H9 (cell line): ENCODE results near the gene SRL. TPM values are rescaled to one million over a fixed set of nuclear protein-coding genes. Genes with fewer than 3 reads are reported as not detected.

Experiments used
- DNase-seq: peaks from one replicate; pipeline ENCODE4 v3.0.0-alpha.2; 2017
- H2AFZ ChIP-seq: one replicate; pipeline ENCODE4 v1.6.1; 2013; ENCODE audit warnings: mild to moderate bottlenecking, low read length, control low read depth, moderate library complexity
- H2AK5ac ChIP-seq: 2 replicates; pipeline ENCODE4 v1.6.1; 2013; ENCODE audit warnings: low read length, control low read depth, mixed read lengths; ENCODE audit not compliant: insufficient read length
- H2BK120ac ChIP-seq: one replicate; pipeline ENCODE4 v1.6.1; 2013; ENCODE audit warnings: low read depth, mild to moderate bottlenecking, low read length, control low read depth, inconsistent platforms; ENCODE audit not compliant: poor library complexity, severe bottlenecking
- H2BK12ac ChIP-seq: 2 replicates; pipeline ENCODE4 v1.6.1; 2013; ENCODE audit warnings: low read length, control low read depth, mixed read lengths, low read depth; ENCODE audit not compliant: insufficient read length
- H2BK15ac ChIP-seq: 2 replicates; pipeline ENCODE4 v1.6.1; 2013; ENCODE audit warnings: low read depth, low read length, control low read depth
- H2BK20ac ChIP-seq: one replicate; pipeline ENCODE4 v1.6.1; 2013; ENCODE audit warnings: low read depth, mild to moderate bottlenecking, low read length, control low read depth, inconsistent platforms; ENCODE audit not compliant: poor library complexity, severe bottlenecking
- H2BK5ac ChIP-seq: 2 replicates; pipeline ENCODE4 v1.6.1; 2013; ENCODE audit warnings: low read length, control low read depth, mixed read lengths; ENCODE audit not compliant: insufficient read length
- H3K14ac ChIP-seq: 2 replicates; pipeline ENCODE4 v1.6.1; 2013; ENCODE audit warnings: low read length, control low read depth; ENCODE audit not compliant: insufficient read depth
- H3K18ac ChIP-seq: 2 replicates; pipeline ENCODE4 v1.6.1; 2013; ENCODE audit warnings: low read depth, mild to moderate bottlenecking, mixed read lengths, low read length, control low read depth; ENCODE audit not compliant: insufficient read length
- H3K23ac ChIP-seq: 2 replicates; pipeline ENCODE4 v1.6.1; 2013; ENCODE audit warnings: low read length, control low read depth, mixed read lengths, low read depth; ENCODE audit not compliant: insufficient read length
- H3K23me2 ChIP-seq: 2 replicates; pipeline ENCODE4 v1.6.1; 2013; ENCODE audit warnings: low read depth, mild to moderate bottlenecking, mixed read lengths, low read length, control low read depth; ENCODE audit not compliant: insufficient read length, poor library complexity, severe bottlenecking
- H3K27ac ChIP-seq: 2 replicates; pipeline ENCODE4 v1.5.1; 2013; ENCODE audit warnings: low read length, control low read depth, mixed read lengths, low read depth; ENCODE audit not compliant: insufficient read length
- H3K27me3 ChIP-seq: 2 replicates; pipeline ENCODE4 v1.6.1; 2013; ENCODE audit warnings: low read length, control low read depth, inconsistent platforms; ENCODE audit not compliant: insufficient read depth
- H3K4ac ChIP-seq: 2 replicates; pipeline ENCODE4 v1.6.1; 2013; ENCODE audit warnings: low read depth, mild to moderate bottlenecking, control low read depth, inconsistent platforms, low read length, moderate library complexity
- H3K4me1 ChIP-seq: 2 replicates; pipeline ENCODE4 v1.6.1; 2013; ENCODE audit warnings: low read length, control low read depth, inconsistent platforms; ENCODE audit not compliant: insufficient read depth
- H3K4me2 ChIP-seq: 2 replicates; pipeline ENCODE4 v1.6.1; 2013; ENCODE audit warnings: low read length, control low read depth, mixed read lengths; ENCODE audit not compliant: insufficient read length, insufficient read depth
- H3K56ac ChIP-seq: 2 replicates; pipeline ENCODE4 v1.6.1; 2013; ENCODE audit warnings: low read depth, mild to moderate bottlenecking, mixed read lengths, low read length, control low read depth; ENCODE audit not compliant: insufficient read length
- H3K79me1 ChIP-seq: 2 replicates; pipeline ENCODE4 v1.6.1; 2013; ENCODE audit warnings: low read depth, mild to moderate bottlenecking, moderate library complexity, low read length, control low read depth, inconsistent platforms; ENCODE audit not compliant: insufficient read depth, poor library complexity, severe bottlenecking
- H3K79me2 ChIP-seq: 2 replicates; pipeline ENCODE4 v1.6.1; 2013; ENCODE audit warnings: low read length, control low read depth, inconsistent platforms; ENCODE audit not compliant: insufficient read depth
- H3K9ac ChIP-seq: 2 replicates; pipeline ENCODE4 v1.6.1; 2013; ENCODE audit warnings: low read length, control low read depth, mixed read lengths; ENCODE audit not compliant: insufficient read length; ENCODE audit errors: extremely low read depth
- H3K9me3 ChIP-seq: one replicate; pipeline ENCODE4 v1.6.1; 2013; ENCODE audit warnings: low read depth, low read length, inconsistent platforms; ENCODE audit not compliant: control insufficient read depth
- H3T11ph ChIP-seq: one replicate; pipeline ENCODE4 v1.6.1; 2013; ENCODE audit warnings: mild to moderate bottlenecking, low read length, control low read depth, inconsistent platforms
- H4K20me1 ChIP-seq: one replicate; pipeline ENCODE4 v1.6.1; 2013; ENCODE audit not compliant: control insufficient read depth, insufficient read length, insufficient read depth
- H4K5ac ChIP-seq: 2 replicates; pipeline ENCODE4 v1.6.1; 2013; ENCODE audit warnings: low read depth, mild to moderate bottlenecking, mixed read lengths, low read length, control low read depth; ENCODE audit not compliant: insufficient read length
- H4K8ac ChIP-seq: replicated peaks from 2 replicates; pipeline ENCODE4 v1.6.1; 2013; ENCODE audit warnings: low read length, control low read depth, mixed read lengths, low read depth; ENCODE audit not compliant: insufficient read length
- H4K91ac ChIP-seq: 2 replicates; pipeline ENCODE4 v1.6.1; 2013; ENCODE audit warnings: low read depth, mild to moderate bottlenecking, moderate library complexity, mixed read lengths, low read length, control low read depth; ENCODE audit not compliant: insufficient read length
- H3K27ac Mint-ChIP-seq, 3 experiments: 2 replicates in 2 of 3; 3 replicates in 1 of 3; pipeline ENCODE4 v1.8.0; 2020 to 2021; ENCODE audit warnings: mixed read lengths in 3 of 3, mild to moderate bottlenecking in 1 of 3, moderate library complexity in 1 of 3
- H3K27me3 Mint-ChIP-seq: 2 replicates; pipeline ENCODE4 v1.8.0; 2021; ENCODE audit warnings: low read depth, mild to moderate bottlenecking, moderate library complexity, mixed read lengths
- H3K36me3 Mint-ChIP-seq, 3 experiments: 2 replicates in 2 of 3; 3 replicates in 1 of 3; pipeline ENCODE4 v1.8.0; 2020 to 2021; ENCODE audit warnings: low read depth in 3 of 3, mixed read lengths in 3 of 3; ENCODE audit not compliant: insufficient read depth in 1 of 3
- H3K4me1 Mint-ChIP-seq, 2 experiments: 2 replicates each; pipeline ENCODE4 v1.8.0; 2020; ENCODE audit warnings: mixed read lengths in 2 of 2
- H3K4me3 Mint-ChIP-seq, 2 experiments: 2 replicates in 1 of 2; 3 replicates in 1 of 2; pipeline ENCODE4 v1.8.0; 2020 to 2021; ENCODE audit warnings: mild to moderate bottlenecking in 2 of 2, mixed read lengths in 2 of 2, moderate library complexity in 1 of 2
- H3K9me3 Mint-ChIP-seq, 2 experiments: 2 replicates in 1 of 2; 3 replicates in 1 of 2; pipeline ENCODE4 v1.8.0; 2020; ENCODE audit warnings: mild to moderate bottlenecking in 2 of 2, mixed read lengths in 2 of 2, moderate library complexity in 1 of 2
- WGBS: extraction: QIAGEN DNeasy Blood & Tissue Kit; methylation state at CpG from one replicate; pipeline ENCODE4 v1.1.7; 2013; ENCODE audit warnings: missing lambda C conversion rate, low lambda C conversion rate, mixed read lengths; ENCODE audit not compliant: insufficient read length; ENCODE audit errors: extremely low coverage; 5-methylcytosine and 5-hydroxymethylcytosine counted together
- total RNA-seq: library from RNA; stranded (reverse); gene quantifications from 2 replicates; pipeline ENCODE4 v1.2.1, GENCODE V29; 2021
- TF ChIP-seq, protein P1 (sequence below): fragments of 200-600 bp; sonication (generic); conservative IDR thresholded peaks from 3 replicates; pipeline ENCODE4 v1.8.0; 2021; ENCODE audit warnings: antibody characterized with exemption, mild to moderate bottlenecking

Gene SRL
- total RNA-seq, 1 experiment from 2014 or later: not detected

- Histone ChIP-seq H3K18ac (no peak overlapping the region), H3K4ac (no peak overlapping the region), H2BK120ac (no peak overlapping the region), H2AK5ac (no peak overlapping the region), H3K9me3 (no peaks in the 10 kb centered on the region), H4K8ac (no peak overlapping the region), H3K4me1 (no peaks in the 10 kb centered on the region), H2BK15ac (no peak overlapping the region), H3K27me3 (no peaks in the 10 kb centered on the region), H4K91ac (no peak overlapping the region), H3K56ac (no peak overlapping the region), H3K79me2 (no peaks in the 10 kb centered on the region), H3K4me2 (no peak overlapping the region), H3T11ph (no peak overlapping the region), H4K5ac (no peak overlapping the region), H3K27ac (no peak overlapping the region), H3K9ac (no peak overlapping the region), H4K20me1 (no peaks in the 10 kb centered on the region), H3K14ac (no peak overlapping the region), H2AFZ (no peak overlapping the region), H3K23ac (no peak overlapping the region), H3K23me2 (no peaks in the 10 kb centered on the region), H2BK5ac (no peak overlapping the region), H2BK20ac (no peak overlapping the region), H2BK12ac (no peak overlapping the region), H3K79me1 (no peaks in the 10 kb centered on the region)
- peaks cover 7% of the 10 kb centered on the region for H3K27me3 Mint-ChIP-seq
- no CpG with 5 or more reads among the region's 19 CpGs for WGBS
- peaks cover 16 to 27% of the 10 kb centered on the region in 2 experiments for H3K4me1 Mint-ChIP-seq
- TF ChIP-seq, protein P1, sequence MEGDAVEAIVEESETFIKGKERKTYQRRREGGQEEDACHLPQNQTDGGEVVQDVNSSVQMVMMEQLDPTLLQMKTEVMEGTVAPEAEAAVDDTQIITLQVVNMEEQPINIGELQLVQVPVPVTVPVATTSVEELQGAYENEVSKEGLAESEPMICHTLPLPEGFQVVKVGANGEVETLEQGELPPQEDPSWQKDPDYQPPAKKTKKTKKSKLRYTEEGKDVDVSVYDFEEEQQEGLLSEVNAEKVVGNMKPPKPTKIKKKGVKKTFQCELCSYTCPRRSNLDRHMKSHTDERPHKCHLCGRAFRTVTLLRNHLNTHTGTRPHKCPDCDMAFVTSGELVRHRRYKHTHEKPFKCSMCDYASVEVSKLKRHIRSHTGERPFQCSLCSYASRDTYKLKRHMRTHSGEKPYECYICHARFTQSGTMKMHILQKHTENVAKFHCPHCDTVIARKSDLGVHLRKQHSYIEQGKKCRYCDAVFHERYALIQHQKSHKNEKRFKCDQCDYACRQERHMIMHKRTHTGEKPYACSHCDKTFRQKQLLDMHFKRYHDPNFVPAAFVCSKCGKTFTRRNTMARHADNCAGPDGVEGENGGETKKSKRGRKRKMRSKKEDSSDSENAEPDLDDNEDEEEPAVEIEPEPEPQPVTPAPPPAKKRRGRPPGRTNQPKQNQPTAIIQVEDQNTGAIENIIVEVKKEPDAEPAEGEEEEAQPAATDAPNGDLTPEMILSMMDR: no peak
- DNase-seq: no peak
- peaks cover 7 to 12% of the 10 kb centered on the region in 2 experiments; a peak in 4 of 5 replicates for H3K9me3 Mint-ChIP-seq
- no peak overlapping the region; a peak in 2 of 7 replicates for H3K27ac Mint-ChIP-seq
- H3K36me3 Mint-ChIP-seq: peaks cover 3 to 11% (median 10%) of the 10 kb centered on the region in 3 experiments; a peak in 6 of 7 replicates
- H3K4me3 Mint-ChIP-seq: no peak overlapping the region
Measured at GRCh38 chr16:4239682-4240175, 2.2 kb downstream of the SRL start.
